Lower leg skin (tissue), 4 donors: Measurements from ENCODE around the gene PRKCH. TPM values are rescaled to one million over a fixed set of nuclear protein-coding genes. Genes with fewer than 3 reads are reported as not detected.

ENCODE experiments used
- DNase-seq, 2 donors: peaks; one replicate each; pipeline ENCODE4 v3.0.0-alpha.2; 2019; ENCODE audit warnings: low spot score in 2 of 2
- H3K4me3 ChIP-seq: fragments of 200-600 bp; sonication (generic); 2 replicates; pipeline ENCODE4 v1.5.1; 2017; ENCODE audit warnings: mild to moderate bottlenecking, low read depth; ENCODE audit not compliant: poor library complexity, severe bottlenecking
- CTCF ChIP-seq, 3 donors: fragments of 450-650 bp; IDR thresholded peaks; one replicate each; pipeline ENCODE4 v1.5.1; 2016; ENCODE audit warnings: antibody characterized with exemption in 3 of 3, mild to moderate bottlenecking in 3 of 3, moderate library complexity in 2 of 3
- POLR2A ChIP-seq, 2 donors: fragments of 450-650 bp; IDR thresholded peaks; one replicate each; pipeline ENCODE4 v1.6.1; 2016 to 2017; ENCODE audit warnings: antibody characterized with exemption in 2 of 2, mild to moderate bottlenecking in 1 of 2, moderate library complexity in 1 of 2
- WGBS, 2 donors: methylation state at CpG; one replicate each; pipeline ENCODE4 v1.1.5; 2018; 5-methylcytosine and 5-hydroxymethylcytosine counted together
- intact Hi-C: fragments of 100-400 bp; cut with DNase I; formaldehyde crosslinking; loops from one replicate; pipeline ENCODE4 v1.15.0; 2023; ENCODE audit warnings: low total_unique reads
- total RNA-seq, 4 donors: library from RNA; depleted of rRNA; stranded (reverse); fragments of >200 nt; gene quantifications; one replicate each; pipeline ENCODE4 v1.1.0, GENCODE V29; 2016

The PRKCH gene
- total RNA-seq, 4 donors from 2014 or later: 57.3 to 103 (median 66.7) TPM

DNA sequence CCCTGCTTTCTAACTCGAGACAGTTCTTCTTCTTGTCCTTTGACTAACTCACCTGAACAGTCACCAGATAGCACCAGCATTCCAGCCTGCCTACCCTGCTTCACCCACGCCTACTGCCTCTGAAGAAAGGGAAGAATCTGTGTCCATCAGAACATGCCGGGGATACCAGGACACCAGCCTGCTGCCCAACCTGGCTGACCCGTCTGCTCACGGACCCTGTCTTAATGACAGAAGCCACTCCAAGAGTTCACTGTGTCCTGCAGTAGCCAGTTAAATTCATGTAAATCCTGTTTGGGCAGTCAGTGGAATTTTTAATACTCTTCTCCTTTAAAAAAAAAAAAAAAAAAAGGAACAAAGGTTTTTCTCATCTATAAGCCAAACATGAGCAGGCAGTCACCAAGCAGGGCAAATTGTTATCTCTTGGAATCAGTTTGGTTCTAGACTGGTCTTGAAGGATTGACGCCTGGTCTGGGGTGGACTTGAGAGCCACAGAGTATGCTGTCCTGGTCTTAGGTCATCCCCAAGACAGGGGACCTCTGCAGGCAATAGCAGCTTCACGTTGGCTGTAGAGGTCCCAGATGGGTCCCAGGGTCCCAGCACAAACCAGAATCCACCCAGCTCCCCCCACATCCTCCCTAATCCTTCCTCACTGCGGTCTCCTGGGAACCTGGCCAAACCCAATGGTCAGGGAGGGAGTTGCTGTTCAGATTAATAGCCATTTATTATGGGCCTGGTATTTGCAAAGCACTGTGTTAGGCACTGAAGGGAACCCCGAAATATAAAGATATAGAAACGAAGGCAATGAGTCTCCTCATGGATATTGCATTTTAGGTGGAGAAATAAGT, 192.8 kb downstream of the PRKCH start:
- 76 to 77% methylated on average over 10 of the region's 10 CpGs for WGBS, 2 donors
- no peak for DNase-seq
- intact Hi-C loops: no loop called here

GRCh38 chr14:61514927-61515326, 193.5 kb downstream of the PRKCH start:
- WGBS, 2 donors: 46 to 59% methylated on average over 1 of the region's 1 CpG
- DNase-seq: no peak
- intact Hi-C loops: no loop called here
- no peak for TF ChIP-seq CTCF (IDR thresholded peaks at IDR 0.05)
- no peak for TF ChIP-seq POLR2A (IDR thresholded peaks at IDR 0.05)
- H3K4me3 ChIP-seq: no peak overlapping the region

More for the DNA sequence above, 192.8 kb downstream of the PRKCH start:
- no peak for TF ChIP-seq POLR2A (IDR thresholded peaks at IDR 0.05)
- no peak for TF ChIP-seq CTCF (IDR thresholded peaks at IDR 0.05)
- H3K4me3 ChIP-seq: no peak overlapping the region

- intact Hi-C loops: no loop called here
- 62 to 63% methylated on average over 8 of the region's 8 CpGs for WGBS, 2 donors
- DNase-seq: no peak
- H3K4me3 ChIP-seq: no peak overlapping the region
- no peak for TF ChIP-seq POLR2A (IDR thresholded peaks at IDR 0.05)
- no peak for TF ChIP-seq CTCF (IDR thresholded peaks at IDR 0.05)
Measured at GRCh38 chr14:61515436-61516117, 194.2 kb downstream of the PRKCH start.

GRCh38 chr14:61516118-61516743, 194.9 kb downstream of the PRKCH start:
- TF ChIP-seq POLR2A (IDR thresholded peaks at IDR 0.05) (no peak), CTCF (IDR thresholded peaks at IDR 0.05) (no peak)
- H3K4me3 ChIP-seq: no peak overlapping the region
- WGBS, 2 donors: 33 to 50% methylated on average over 2 of the region's 2 CpGs
- intact Hi-C loops: no loop called here
- no peak for DNase-seq

GRCh38 chr14:61516964-61517653, 195.7 kb downstream of the PRKCH start:
- H3K4me3 ChIP-seq: no peak overlapping the region
- TF ChIP-seq POLR2A (IDR thresholded peaks at IDR 0.05) (no peak), CTCF (IDR thresholded peaks at IDR 0.05) (no peak)
- no peak for DNase-seq
- intact Hi-C loops: no loop called here
- WGBS, 2 donors: 57 to 68% methylated on average over 9 of the region's 9 CpGs
